MG63 (cell line): Measurements from ENCODE around the gene GHITM. TPM values are rescaled to one million over a fixed set of nuclear protein-coding genes. Genes with fewer than 3 reads are reported as not detected.
"Not testable (repeated sequence)": the region's sequence is repeated elsewhere in the genome, so short reads cannot be mapped to it uniquely, and the experiment has no call there.

Experiments used
- DNase-seq: peaks from one replicate; pipeline ENCODE4 v3.0.0-alpha.2; 2020
- H3K27me3 ChIP-seq: fragments of 250-450 bp; sonication (Bioruptor Pico); 2 replicates; pipeline ENCODE4 v1.5.1; 2020; ENCODE audit warnings: mild to moderate bottlenecking, moderate library complexity
- H3K36me3 ChIP-seq: fragments of 250-450 bp; sonication (Bioruptor Pico); 2 replicates; pipeline ENCODE4 v1.5.1; 2020; ENCODE audit warnings: mild to moderate bottlenecking, moderate library complexity
- H3K4me3 ChIP-seq: fragments of 250-450 bp; sonication (Bioruptor Pico); 2 replicates; pipeline ENCODE4 v1.5.1; 2020; ENCODE audit warnings: mild to moderate bottlenecking, moderate library complexity
- H3K9me3 ChIP-seq: fragments of 250-450 bp; sonication (Bioruptor Pico); 2 replicates; pipeline ENCODE4 v1.5.1; 2020; ENCODE audit warnings: mild to moderate bottlenecking, moderate library complexity
- total RNA-seq: library from RNA; depleted of rRNA; stranded (reverse); fragments of >200 nt; shearing (Covaris generic); gene quantifications from 2 replicates; pipeline ENCODE4 v1.2.3, GENCODE V29; 2014; ENCODE audit warnings: low replicate concordance

Gene GHITM
- total RNA-seq, 1 experiment from 2014 or later, result 181 TPM

DNA sequence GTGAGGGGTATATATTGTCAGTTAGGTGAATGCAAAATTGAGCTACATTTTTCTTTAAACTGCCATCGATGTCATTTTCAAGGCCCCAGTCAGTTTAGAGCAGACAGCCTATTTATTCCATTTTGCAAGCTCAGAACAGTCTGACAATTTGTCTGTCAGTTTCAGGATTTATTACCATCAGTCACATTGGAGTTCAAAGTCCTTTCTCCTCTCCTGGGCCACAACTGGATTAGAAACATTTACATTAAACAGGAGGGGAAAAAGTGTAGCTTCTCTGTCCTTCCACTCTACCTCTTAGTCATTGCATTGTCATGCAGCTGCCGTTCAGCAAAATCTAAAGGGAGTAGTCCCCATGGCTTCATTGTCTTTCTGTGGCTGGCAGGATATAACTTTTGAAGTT, 3.5 kb upstream of the GHITM start:
- DNase-seq, result no peak
- H3K9me3 ChIP-seq, result no peaks in the 10 kb centered on the region
- H3K27me3 ChIP-seq, result no peaks in the 10 kb centered on the region
- no peak overlapping the region for H3K4me3 ChIP-seq
- H3K36me3 ChIP-seq, result no peaks in the 10 kb centered on the region

GRCh38 chr10:84137811-84138210, 1.5 kb upstream of the GHITM start:
- no peaks in the 10 kb centered on the region for H3K9me3 ChIP-seq
- peaks cover 15% of the 10 kb centered on the region for H3K36me3 ChIP-seq
- no peaks in the 10 kb centered on the region for H3K27me3 ChIP-seq
- DNase-seq, result no peak
- no peak overlapping the region for H3K4me3 ChIP-seq

DNA sequence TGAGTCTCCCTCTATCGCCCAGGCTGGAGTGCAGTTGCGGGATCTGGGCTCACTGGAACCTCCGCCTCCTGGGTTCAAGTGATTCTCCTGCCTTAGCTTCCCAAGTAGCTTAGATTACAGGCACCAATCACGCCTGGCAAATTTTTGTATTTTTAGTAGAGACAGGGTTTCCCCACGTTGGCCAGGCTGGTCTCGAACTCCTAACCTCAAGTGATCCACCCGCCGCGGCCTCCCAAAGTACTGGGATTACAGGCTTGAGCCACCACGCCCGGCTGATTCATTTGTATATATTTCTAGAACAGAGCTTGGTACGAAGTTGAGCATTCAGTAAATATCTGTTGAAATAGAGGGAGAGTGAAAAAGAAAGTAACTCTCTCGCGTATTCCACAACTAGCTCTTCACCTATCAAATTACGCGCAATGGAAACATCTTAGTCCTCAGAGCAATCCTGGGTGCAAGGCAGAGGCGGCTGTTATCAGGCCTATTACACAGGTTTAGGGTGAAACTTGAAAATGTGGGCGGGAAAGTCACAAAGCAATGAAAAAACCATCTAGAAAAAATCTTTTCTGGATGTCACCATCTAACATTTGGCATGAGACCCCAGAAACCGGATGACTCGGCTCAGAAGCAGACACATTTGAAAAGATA, 707 bp upstream of the GHITM start:
- Histone ChIP-seq H3K4me3 (peak overlapping the region; percentile 94), H3K9me3 (no peaks in the 10 kb centered on the region), H3K36me3 (peaks cover 23% of the 10 kb centered on the region), H3K27me3 (no peaks in the 10 kb centered on the region)
- peak; percentile 36 for DNase-seq

DNA sequence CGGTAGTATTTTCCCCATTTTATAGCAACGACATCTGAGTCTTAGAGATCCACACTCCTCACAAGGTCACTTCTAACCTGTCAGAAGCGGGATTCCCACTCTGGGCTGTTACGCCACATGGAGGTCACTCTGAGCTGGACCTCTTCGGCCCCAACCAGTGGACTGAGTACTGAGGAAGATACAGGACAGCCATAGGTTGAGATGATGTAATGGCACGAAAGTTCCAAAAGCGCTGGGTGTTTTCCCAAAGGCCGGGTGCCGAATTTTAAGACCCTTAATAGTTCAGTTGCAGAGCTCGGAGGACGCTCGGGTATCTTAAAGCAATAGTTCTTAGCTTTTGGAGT, 699 bp downstream of the GHITM start:
- no peaks in the 10 kb centered on the region for H3K9me3 ChIP-seq
- peak; percentile 13 for DNase-seq
- H3K36me3 ChIP-seq, result peaks cover 37% of the 10 kb centered on the region
- no peaks in the 10 kb centered on the region for H3K27me3 ChIP-seq
- peak overlapping the region; percentile 94 for H3K4me3 ChIP-seq

- H3K4me3 ChIP-seq, result no peak overlapping the region
- no peaks in the 10 kb centered on the region for H3K9me3 ChIP-seq
- DNase-seq, result no peak
- H3K27me3 ChIP-seq, result no peaks in the 10 kb centered on the region
- H3K36me3 ChIP-seq, result peaks cover 83% of the 10 kb centered on the region
Observed at GRCh38 chr10:84147347-84147746, 8.0 kb downstream of the GHITM start.

GRCh38 chr10:84148006-84148597, 8.8 kb downstream of the GHITM start:
- H3K9me3 ChIP-seq, DNase-seq: not testable (repeated sequence)
- peaks cover 83% of the 10 kb centered on the region for H3K36me3 ChIP-seq

GRCh38 chr10:84149854-84150253, 10.5 kb downstream of the GHITM start:
- no peak overlapping the region for H3K4me3 ChIP-seq
- DNase-seq, result no peak
- H3K27me3 ChIP-seq, result no peaks in the 10 kb centered on the region
- H3K9me3 ChIP-seq, result no peaks in the 10 kb centered on the region
- peaks cover 79% of the 10 kb centered on the region for H3K36me3 ChIP-seq

More at GRCh38 chr10:84148006-84148597, 8.8 kb downstream of the GHITM start:
- not testable (repeated sequence) for H3K4me3 ChIP-seq, H3K27me3 ChIP-seq

DNA sequence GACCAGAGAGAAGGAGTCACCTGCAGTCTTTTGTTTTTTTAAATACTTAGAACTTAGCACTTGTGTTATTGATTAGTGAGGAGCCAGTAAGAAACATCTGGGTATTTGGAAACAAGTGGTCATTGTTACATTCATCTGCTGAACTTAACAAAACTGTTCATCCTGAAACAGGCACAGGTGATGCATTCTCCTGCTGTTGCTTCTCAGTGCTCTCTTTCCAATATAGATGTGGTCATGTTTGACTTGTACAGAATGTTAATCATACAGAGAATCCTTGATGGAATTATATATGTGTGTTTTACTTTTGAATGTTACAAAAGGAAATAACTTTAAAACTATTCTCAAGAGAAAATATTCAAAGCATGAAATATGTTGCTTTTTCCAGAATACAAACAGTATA, 13.5 kb downstream of the GHITM start:
- Histone ChIP-seq H3K36me3 (peaks cover 64% of the 10 kb centered on the region), H3K4me3 (no peak overlapping the region), H3K9me3 (no peaks in the 10 kb centered on the region), H3K27me3 (no peaks in the 10 kb centered on the region)
- DNase-seq, result no peak

- peaks cover 41% of the 10 kb centered on the region for H3K36me3 ChIP-seq
- no peaks in the 10 kb centered on the region for H3K27me3 ChIP-seq
- no peak for DNase-seq
Observed at GRCh38 chr10:84155521-84155920, 16.2 kb downstream of the GHITM start.

GRCh38 chr10:84156009-84156408, 16.7 kb downstream of the GHITM start:
- H3K27me3 ChIP-seq, result no peaks in the 10 kb centered on the region
- no peaks in the 10 kb centered on the region for H3K9me3 ChIP-seq
- no peak overlapping the region for H3K4me3 ChIP-seq
- peaks cover 36% of the 10 kb centered on the region for H3K36me3 ChIP-seq
- DNase-seq, result no peak

More at GRCh38 chr10:84155521-84155920, 16.2 kb downstream of the GHITM start:
- H3K9me3 ChIP-seq, result no peaks in the 10 kb centered on the region
- no peak overlapping the region for H3K4me3 ChIP-seq

DNA sequence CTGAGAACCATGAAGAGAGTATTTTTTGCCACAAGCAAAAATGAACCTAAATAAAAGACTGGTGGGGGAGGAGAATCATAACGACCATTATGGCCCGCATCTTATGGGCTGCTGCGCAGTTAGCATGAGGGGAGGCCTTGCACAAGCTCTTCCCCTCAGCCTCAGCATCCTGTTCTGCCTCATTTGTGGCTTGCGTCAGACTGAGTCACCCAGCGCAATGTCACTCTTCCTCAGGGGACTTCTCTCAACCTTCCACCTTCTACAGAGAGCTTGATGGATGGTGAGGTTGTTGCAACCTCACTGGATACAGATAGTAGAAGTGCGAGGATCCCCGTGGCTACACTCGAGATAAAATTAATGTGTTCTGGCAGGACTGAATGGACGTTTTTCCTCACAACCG, 17.5 kb downstream of the GHITM start:
- DNase-seq, result peak; percentile 26
- no peak overlapping the region for H3K4me3 ChIP-seq
- no peaks in the 10 kb centered on the region for H3K27me3 ChIP-seq
- no peaks in the 10 kb centered on the region for H3K9me3 ChIP-seq
- peaks cover 28% of the 10 kb centered on the region for H3K36me3 ChIP-seq

- H3K36me3 ChIP-seq, result peaks cover 17% of the 10 kb centered on the region
- H3K4me3 ChIP-seq, result no peak overlapping the region
- no peaks in the 10 kb centered on the region for H3K27me3 ChIP-seq
- H3K9me3 ChIP-seq, result no peaks in the 10 kb centered on the region
- DNase-seq, result no peak
Observed at GRCh38 chr10:84158061-84158460, 18.8 kb downstream of the GHITM start.

- peaks cover 13% of the 10 kb centered on the region for H3K36me3 ChIP-seq
- DNase-seq, result no peak
- H3K9me3 ChIP-seq, result no peaks in the 10 kb centered on the region
- no peaks in the 10 kb centered on the region for H3K27me3 ChIP-seq
- H3K4me3 ChIP-seq, result no peak overlapping the region
Observed at GRCh38 chr10:84158550-84158949, 19.2 kb downstream of the GHITM start.

DNA sequence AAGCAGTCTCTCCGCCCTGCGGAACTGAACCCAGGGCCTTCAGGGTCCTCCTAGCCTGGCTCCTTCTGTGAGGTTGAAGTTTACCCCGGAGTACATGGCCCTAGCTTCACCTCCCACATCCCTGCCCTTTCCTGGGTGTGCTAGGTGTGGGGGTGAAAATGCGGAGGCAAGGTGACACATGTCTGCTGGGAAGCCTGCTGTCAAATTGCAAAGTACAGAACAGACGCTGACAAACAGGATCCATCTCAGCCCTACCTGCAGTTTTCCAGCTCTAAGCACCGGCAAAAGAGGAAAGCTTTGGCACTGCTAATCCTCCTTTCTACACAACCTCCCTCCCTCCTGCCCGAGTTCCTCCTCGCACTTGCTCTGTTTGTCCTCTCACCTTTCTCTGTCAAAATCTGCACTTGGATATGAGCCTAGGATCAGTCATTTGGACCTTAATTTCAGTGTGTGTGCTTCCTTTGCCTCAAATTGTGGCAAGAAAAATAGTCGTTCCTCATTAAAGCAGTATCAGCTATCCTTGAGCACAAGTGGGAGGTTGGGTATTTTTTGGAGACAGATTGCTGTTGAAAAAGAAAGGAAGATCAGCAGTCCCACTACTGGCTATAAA, 19.9 kb downstream of the GHITM start:
- H3K4me3 ChIP-seq, result no peak overlapping the region
- H3K27me3 ChIP-seq, result no peaks in the 10 kb centered on the region
- H3K36me3 ChIP-seq, result peaks cover 7% of the 10 kb centered on the region
- no peak for DNase-seq
- H3K9me3 ChIP-seq, result no peaks in the 10 kb centered on the region

DNA sequence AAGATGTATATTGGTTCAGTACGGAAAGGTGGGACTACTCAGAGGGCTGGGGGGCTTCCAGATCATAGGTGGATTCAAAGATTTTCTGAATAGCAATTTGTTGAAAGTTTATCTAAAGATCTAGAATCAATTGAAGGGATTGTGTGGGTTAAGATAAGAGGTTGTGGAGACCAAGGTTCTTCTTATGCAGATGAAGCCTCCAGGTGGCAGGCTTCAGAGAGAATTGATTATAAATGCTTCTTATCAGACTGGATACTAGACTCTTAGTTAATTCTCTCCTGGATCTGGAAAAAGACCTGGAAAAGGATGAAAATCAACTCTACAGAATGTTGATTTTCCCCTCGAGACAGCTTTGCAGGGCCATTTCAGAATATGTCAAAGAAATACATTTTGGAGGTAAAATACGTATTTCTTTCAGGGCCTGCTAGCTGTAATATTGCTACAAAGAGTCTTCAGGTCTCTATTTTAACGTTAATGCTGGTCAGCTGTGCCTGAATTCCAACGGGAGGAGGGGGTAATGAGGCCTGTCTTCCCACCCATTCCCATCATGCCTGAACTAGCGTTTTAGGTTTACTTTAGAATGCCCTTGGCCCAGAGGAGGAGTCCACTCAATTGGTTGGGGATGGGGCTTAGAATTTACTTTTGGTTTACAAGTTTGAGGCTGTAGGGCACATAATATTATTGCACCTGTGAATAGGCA, 21.5 kb downstream of the GHITM start:
- no peak for DNase-seq
- Histone ChIP-seq H3K4me3 (no peak overlapping the region), H3K9me3 (no peaks in the 10 kb centered on the region), H3K36me3 (no peaks in the 10 kb centered on the region), H3K27me3 (no peaks in the 10 kb centered on the region)

- Histone ChIP-seq H3K9me3 (no peaks in the 10 kb centered on the region), H3K4me3 (no peak overlapping the region), H3K36me3 (no peaks in the 10 kb centered on the region), H3K27me3 (no peaks in the 10 kb centered on the region)
- no peak for DNase-seq
Observed at GRCh38 chr10:84163996-84164395, 24.7 kb downstream of the GHITM start.

GRCh38 chr10:84164442-84164841, 25.1 kb downstream of the GHITM start:
- Histone ChIP-seq H3K27me3 (no peaks in the 10 kb centered on the region), H3K9me3 (no peaks in the 10 kb centered on the region), H3K36me3 (no peaks in the 10 kb centered on the region), H3K4me3 (no peak overlapping the region)
- DNase-seq, result no peak
